ENCODE results near the gene RAB11FIP5. TPM values are rescaled to one million over a fixed set of nuclear protein-coding genes. Genes with fewer than 3 reads are reported as not detected.
A peak's percentile ranks its signal among the peaks of the same experiment; 100 is the strongest.

Gene RAB11FIP5
- total RNA-seq, 1 experiment from 2014 or later = 26.6 TPM

DNA sequence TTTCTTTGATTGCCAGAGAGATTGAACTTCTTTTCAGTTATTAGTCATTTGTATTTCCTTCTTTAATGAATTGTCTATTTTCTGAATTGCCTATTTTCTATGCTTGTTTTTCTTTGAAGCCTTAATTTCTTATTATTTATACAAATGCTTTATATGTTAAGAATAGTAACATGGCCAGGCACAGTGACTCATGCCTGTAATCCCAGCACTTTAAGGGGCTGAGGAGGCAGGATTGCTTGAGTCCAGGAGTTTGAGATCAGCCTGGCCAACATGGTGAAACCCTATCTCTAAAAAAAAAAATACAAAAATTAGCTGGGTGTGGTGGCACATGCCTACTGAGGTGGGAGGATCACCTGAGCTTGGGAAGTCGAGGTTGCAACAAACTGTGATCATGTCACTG lies 4.7 kb upstream of the RAB11FIP5 start:
- Histone ChIP-seq H3K9ac (ENCODE audit: low read length) (no peak overlapping the region), H3F3A (ENCODE audit: low read length, unreplicated experiment) (no peaks in the 10 kb centered on the region), H3K36me3 (ENCODE audit: low read depth, low read length) (no peaks in the 10 kb centered on the region), H3K4me2 (ENCODE audit: low read length) (no peak overlapping the region), H3K9me3 (ENCODE audit: low read length) (no peaks in the 10 kb centered on the region), H2AFZ (ENCODE audit: low read length) (no peak overlapping the region), H3K27ac (ENCODE audit: low read length) (no peak overlapping the region), H3K27me3 (ENCODE audit: low read length) (no peaks in the 10 kb centered on the region), H3K4me1 (ENCODE audit: insufficient read depth, low read length) (peaks cover 4% of the 10 kb centered on the region; the same call in 1 of the 2 replicates), H4K20me1 (ENCODE audit: low read length) (no peaks in the 10 kb centered on the region), H3K79me2 (ENCODE audit: low read length) (peaks cover 1% of the 10 kb centered on the region; the same call in 1 of the 2 replicates), H3K4me3 (ENCODE audit: low read length) (no peak overlapping the region), H3K9me2 (replicated peaks; ENCODE audit: low read length) (no peaks in the 10 kb centered on the region)
- POLR2A ChIA-PET (ENCODE audit: unreplicated experiment) = no interaction called here
- BruUV-seq (replicated peaks) = no TSS peak
- intact Hi-C loops (cut with micrococcal nuclease) = loop anchor here (2.0 kb wide), 1 partner anchor 37 kb away; no protein-coding TSS in a partner anchor
- no peak for DNase-seq
- ATAC-seq = no peak
- TF ChIP-seq EZH2 (IDR thresholded peaks at IDR 0.05; ENCODE audit: low read length, unreplicated experiment) (no peak), EZH2phosphoT487 (IDR thresholded peaks at IDR 0.05; ENCODE audit: borderline replicate concordance, low read length) (no peak)
- TF ChIP-seq, protein P1, sequence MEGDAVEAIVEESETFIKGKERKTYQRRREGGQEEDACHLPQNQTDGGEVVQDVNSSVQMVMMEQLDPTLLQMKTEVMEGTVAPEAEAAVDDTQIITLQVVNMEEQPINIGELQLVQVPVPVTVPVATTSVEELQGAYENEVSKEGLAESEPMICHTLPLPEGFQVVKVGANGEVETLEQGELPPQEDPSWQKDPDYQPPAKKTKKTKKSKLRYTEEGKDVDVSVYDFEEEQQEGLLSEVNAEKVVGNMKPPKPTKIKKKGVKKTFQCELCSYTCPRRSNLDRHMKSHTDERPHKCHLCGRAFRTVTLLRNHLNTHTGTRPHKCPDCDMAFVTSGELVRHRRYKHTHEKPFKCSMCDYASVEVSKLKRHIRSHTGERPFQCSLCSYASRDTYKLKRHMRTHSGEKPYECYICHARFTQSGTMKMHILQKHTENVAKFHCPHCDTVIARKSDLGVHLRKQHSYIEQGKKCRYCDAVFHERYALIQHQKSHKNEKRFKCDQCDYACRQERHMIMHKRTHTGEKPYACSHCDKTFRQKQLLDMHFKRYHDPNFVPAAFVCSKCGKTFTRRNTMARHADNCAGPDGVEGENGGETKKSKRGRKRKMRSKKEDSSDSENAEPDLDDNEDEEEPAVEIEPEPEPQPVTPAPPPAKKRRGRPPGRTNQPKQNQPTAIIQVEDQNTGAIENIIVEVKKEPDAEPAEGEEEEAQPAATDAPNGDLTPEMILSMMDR (conservative IDR thresholded peaks at IDR 0.05; ENCODE audit: low read depth, low read length) = no peak
- CTCF ChIA-PET = no interaction called here

DNA sequence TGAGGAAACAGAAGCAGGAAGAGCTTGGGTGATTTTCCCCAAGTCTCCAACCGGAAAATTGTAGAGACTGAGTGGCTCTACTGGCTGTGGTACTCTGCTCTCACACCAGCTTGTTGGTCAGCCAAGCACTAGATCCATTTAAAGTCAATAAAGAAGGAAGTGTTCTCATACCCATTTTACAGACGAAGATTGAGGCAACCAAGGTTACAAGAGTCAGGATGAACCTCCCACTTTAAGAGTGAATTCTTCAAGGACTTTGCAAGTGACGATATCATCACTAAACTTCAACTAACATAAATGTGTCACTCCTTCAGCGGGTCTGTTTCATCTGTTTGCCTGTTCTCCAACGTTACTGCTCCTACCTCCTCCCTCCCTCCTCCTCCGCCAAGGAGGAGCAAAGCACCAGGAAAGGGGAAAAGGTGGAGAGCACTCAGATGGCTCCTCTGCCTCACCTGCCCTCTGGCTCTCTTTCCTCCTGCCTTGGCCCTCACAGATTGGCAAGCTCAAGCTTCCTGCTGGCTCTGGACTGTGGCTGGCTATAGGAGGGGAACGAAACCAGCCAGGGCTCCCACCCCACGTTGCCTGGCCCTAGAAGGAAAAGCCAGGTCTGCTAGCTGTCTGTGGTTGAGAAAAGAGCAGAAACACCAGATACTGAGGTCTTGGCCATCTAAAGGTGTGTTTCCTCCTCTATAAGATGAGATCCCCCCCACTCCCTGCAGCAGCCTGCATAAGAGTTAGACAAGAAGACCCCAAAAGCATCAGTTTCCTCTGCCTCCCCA lies 3.6 kb upstream of the RAB11FIP5 start:
- intact Hi-C loops (cut with micrococcal nuclease) = loop anchor here (2.0 kb wide), 1 partner anchor 38 kb away; no protein-coding TSS in a partner anchor
- CTCF ChIA-PET = no interaction called here
- ATAC-seq (no peak), DNase-seq (no peak)
- Histone ChIP-seq H3K9ac (ENCODE audit: low read length) (no peak overlapping the region), H3K4me2 (ENCODE audit: low read length) (no peak overlapping the region), H2AFZ (ENCODE audit: low read length) (no peak overlapping the region), H3F3A (ENCODE audit: low read length, unreplicated experiment) (no peaks in the 10 kb centered on the region), H4K20me1 (ENCODE audit: low read length) (0 out of 2 replicates have a peak, but pooled peaks cover under 1% of the 10 kb centered on the region), H3K4me1 (ENCODE audit: insufficient read depth, low read length) (peaks cover 4% of the 10 kb centered on the region), H3K27ac (ENCODE audit: low read length) (no peak overlapping the region), H3K9me3 (ENCODE audit: low read length) (no peaks in the 10 kb centered on the region), H3K36me3 (ENCODE audit: low read depth, low read length) (no peaks in the 10 kb centered on the region), H3K4me3 (ENCODE audit: low read length) (no peak overlapping the region), H3K79me2 (ENCODE audit: low read length) (peaks cover 12% of the 10 kb centered on the region), H3K27me3 (ENCODE audit: low read length) (no peaks in the 10 kb centered on the region), H3K9me2 (replicated peaks; ENCODE audit: low read length) (no peaks in the 10 kb centered on the region)
- no peak for TF ChIP-seq EZH2phosphoT487 (IDR thresholded peaks at IDR 0.05; ENCODE audit: borderline replicate concordance, low read length)
- TF ChIP-seq, protein P1 (conservative IDR thresholded peaks at IDR 0.05; ENCODE audit: low read depth, low read length) = no peak
- TF ChIP-seq EZH2 (IDR thresholded peaks at IDR 0.05; ENCODE audit: low read length, unreplicated experiment) = no peak
- POLR2A ChIA-PET (ENCODE audit: unreplicated experiment) = no interaction called here
- no TSS peak for BruUV-seq (replicated peaks)

DNA sequence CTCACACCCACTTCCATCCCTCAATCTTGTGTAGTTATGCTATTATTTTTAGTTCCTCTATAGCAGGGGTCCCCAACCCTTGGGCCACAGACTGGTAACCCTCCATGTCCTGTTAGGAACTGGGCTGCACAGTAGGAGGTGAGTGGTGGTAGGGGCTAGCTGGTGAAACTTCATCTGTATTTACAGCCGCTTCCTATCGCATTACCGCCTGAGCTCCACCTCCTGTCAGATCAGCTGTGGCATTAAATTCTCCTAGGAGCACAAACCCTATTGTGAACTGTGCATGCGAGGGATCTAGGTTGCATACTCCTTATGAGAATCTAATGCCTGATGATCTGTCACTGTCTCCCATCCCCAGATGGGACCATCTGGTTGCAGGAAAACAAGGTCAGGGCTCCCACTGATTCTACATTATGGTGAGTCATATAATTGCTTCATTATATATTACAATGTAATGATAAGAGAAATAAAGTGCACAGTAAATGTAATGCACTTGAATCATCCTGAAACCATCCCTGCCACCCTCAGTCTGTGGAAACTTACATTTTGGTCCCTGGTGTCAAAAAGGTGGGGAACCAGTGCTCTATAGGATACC lies 1.6 kb upstream of the RAB11FIP5 start:
- H3K27me3 ChIP-seq (ENCODE audit: low read length) = no peaks in the 10 kb centered on the region
- H4K20me1 ChIP-seq (ENCODE audit: low read length) = peaks cover 17% of the 10 kb centered on the region; the same call in 1 of the 2 replicates
- no peak overlapping the region for H2AFZ ChIP-seq (ENCODE audit: low read length)
- no peaks in the 10 kb centered on the region for H3F3A ChIP-seq (ENCODE audit: low read length, unreplicated experiment)
- peak overlapping the region; percentile 97; the same call in 1 of the 2 replicates for H3K4me2 ChIP-seq (ENCODE audit: low read length)
- ChIA-PET POLR2A (ENCODE audit: unreplicated experiment) (no interaction called here), CTCF (no interaction called here)
- TF ChIP-seq, protein P1 (conservative IDR thresholded peaks at IDR 0.05; ENCODE audit: low read depth, low read length) = no peak
- TF ChIP-seq EZH2 (IDR thresholded peaks at IDR 0.05; ENCODE audit: low read length, unreplicated experiment) = no peak
- no peak for TF ChIP-seq EZH2phosphoT487 (IDR thresholded peaks at IDR 0.05; ENCODE audit: borderline replicate concordance, low read length)
- H3K36me3 ChIP-seq (ENCODE audit: low read depth, low read length) = no peaks in the 10 kb centered on the region
- H3K9me3 ChIP-seq (ENCODE audit: low read length) = no peaks in the 10 kb centered on the region
- no peak overlapping the region for H3K4me3 ChIP-seq (ENCODE audit: low read length)
- no TSS peak for BruUV-seq (replicated peaks)
- H3K9ac ChIP-seq (ENCODE audit: low read length) = no peak overlapping the region
- H3K79me2 ChIP-seq (ENCODE audit: low read length) = peaks cover 32% of the 10 kb centered on the region
- ATAC-seq (no peak), DNase-seq (no peak)
- peaks cover 18% of the 10 kb centered on the region for H3K4me1 ChIP-seq (ENCODE audit: insufficient read depth, low read length)
- intact Hi-C loops (cut with micrococcal nuclease) = no loop called here
- H3K27ac ChIP-seq (ENCODE audit: low read length) = no peak overlapping the region
- H3K9me2 ChIP-seq (replicated peaks; ENCODE audit: low read length) = no peaks in the 10 kb centered on the region

Data from PC-3 (cell line).